DOHH2 (cell line): ENCODE results near the gene TSC22D1.

ENCODE experiments used
- CTCF ChIP-seq: fragments of 200-600 bp; sonication (generic); IDR thresholded peaks from one replicate; pipeline ENCODE4 v1.5.1; 2014; ENCODE audit warnings: antibody characterized with exemption, mild to moderate bottlenecking, low read depth, low read length; ENCODE audit not compliant: poor library complexity, severe bottlenecking
- EZH2phosphoT487 ChIP-seq: fragments of 200-600 bp; sonication (generic); IDR thresholded peaks from 2 replicates; pipeline ENCODE4 v1.6.1; 2017; ENCODE audit warnings: borderline replicate concordance, mild to moderate bottlenecking, antibody characterized with exemption, low read length, moderate library complexity, mixed read lengths

- no peak for TF ChIP-seq CTCF
- TF ChIP-seq EZH2phosphoT487, result no peak
Measured at GRCh38 chr13:44407379-44407778, 168.8 kb downstream of the TSC22D1 start.
